ENCODE data around the gene KCNK15. TPM values are rescaled to one million over a fixed set of nuclear protein-coding genes. Genes with fewer than 3 reads are reported as not detected.

The KCNK15 gene
- total RNA-seq, 3 donors from 2014 or later (not counting 1 experiment from before 2014, with no cell fraction given) = not detected

GRCh38 chr20:44742304-44743079 is 3.2 kb upstream of the KCNK15 start:
- Histone ChIP-seq H3K4me3 (ENCODE audit: low read length) (no peak overlapping the region), H3K36me3 (ENCODE audit: control insufficient read depth, insufficient read depth, low read length) (no peaks in the 10 kb centered on the region), H3K27ac (ENCODE audit: low read length) (no peak overlapping the region), H3K4me1 (ENCODE audit: control insufficient read depth, insufficient read depth, low read length) (peaks cover 6% of the 10 kb centered on the region), H3K27me3 (ENCODE audit: control insufficient read depth, insufficient read depth, low read length) (peaks cover 16% of the 10 kb centered on the region), H3K9me3 (ENCODE audit: control insufficient read depth, insufficient read depth, low read length) (no peaks in the 10 kb centered on the region)
- H3K27ac Mint-ChIP-seq = no peak overlapping the region
- 85% methylated on average over 14 of the region's 14 CpGs for WGBS (ENCODE audit: insufficient coverage)
- no peaks in the 10 kb centered on the region for H3K9me3 Mint-ChIP-seq
- peaks cover 4 to 15% of the 10 kb centered on the region in 2 donors for H3K4me1 Mint-ChIP-seq
- ATAC-seq (no peak), DNase-seq (no peak)
- H3K36me3 Mint-ChIP-seq = no peaks in the 10 kb centered on the region
- H3K4me3 Mint-ChIP-seq = no peak overlapping the region
- H3K27me3 Mint-ChIP-seq (ENCODE audit: low read depth in 2 of 2) = peaks cover 37 to 46% of the 10 kb centered on the region in 2 donors
- no peak for TF ChIP-seq CTCF (IDR thresholded peaks at IDR 0.05)
- intact Hi-C loops (cut with micrococcal nuclease) = no loop called here

- H3K4me3 Mint-ChIP-seq = no peak overlapping the region
- H3K9me3 ChIP-seq (ENCODE audit: control insufficient read depth, insufficient read depth, low read length) = no peaks in the 10 kb centered on the region
- WGBS (ENCODE audit: insufficient coverage) = 73% methylated on average over 7 of the region's 7 CpGs
- ATAC-seq = no peak
- no peak for DNase-seq
- H3K27ac ChIP-seq (ENCODE audit: low read length) = no peak overlapping the region
- no peaks in the 10 kb centered on the region for H3K36me3 Mint-ChIP-seq
- H3K27me3 Mint-ChIP-seq (ENCODE audit: low read depth in 2 of 2) = peaks cover 39 to 53% of the 10 kb centered on the region in 2 donors
- peaks cover 17% of the 10 kb centered on the region for H3K27me3 ChIP-seq (ENCODE audit: control insufficient read depth, insufficient read depth, low read length)
- H3K4me3 ChIP-seq (ENCODE audit: low read length) = no peak overlapping the region
- H3K4me1 ChIP-seq (ENCODE audit: control insufficient read depth, insufficient read depth, low read length) = peaks cover 6% of the 10 kb centered on the region
- no peaks in the 10 kb centered on the region for H3K9me3 Mint-ChIP-seq
- no peak overlapping the region for H3K27ac Mint-ChIP-seq
- H3K4me1 Mint-ChIP-seq = peaks cover 6 to 17% of the 10 kb centered on the region in 2 donors
- no peak for TF ChIP-seq CTCF (IDR thresholded peaks at IDR 0.05)
- intact Hi-C loops (cut with micrococcal nuclease) = no loop called here
- no peaks in the 10 kb centered on the region for H3K36me3 ChIP-seq (ENCODE audit: control insufficient read depth, insufficient read depth, low read length)
Observed at GRCh38 chr20:44743080-44743701, 2.5 kb upstream of the KCNK15 start.

- Mint-ChIP-seq H3K4me3 (no peak overlapping the region), H3K9me3 (no peaks in the 10 kb centered on the region)
Observed at GRCh38 chr20:44743916-44744655, 1.6 kb upstream of the KCNK15 start.

More at GRCh38 chr20:44743916-44744655, 1.6 kb upstream of the KCNK15 start:
- no peaks in the 10 kb centered on the region for H3K36me3 Mint-ChIP-seq
- no peak overlapping the region for H3K4me3 ChIP-seq (ENCODE audit: low read length)
- peaks cover 43 to 62% of the 10 kb centered on the region in 2 donors for H3K27me3 Mint-ChIP-seq (ENCODE audit: low read depth in 2 of 2)
- WGBS (ENCODE audit: insufficient coverage) = 97% methylated on average over 12 of the region's 12 CpGs
- H3K9me3 ChIP-seq (ENCODE audit: control insufficient read depth, insufficient read depth, low read length) = no peaks in the 10 kb centered on the region
- DNase-seq = no peak
- H3K27ac Mint-ChIP-seq = no peak overlapping the region
- H3K27ac ChIP-seq (ENCODE audit: low read length) = no peak overlapping the region
- intact Hi-C loops (cut with micrococcal nuclease) = no loop called here
- no peaks in the 10 kb centered on the region for H3K36me3 ChIP-seq (ENCODE audit: control insufficient read depth, insufficient read depth, low read length)
- peaks cover 6% of the 10 kb centered on the region for H3K4me1 ChIP-seq (ENCODE audit: control insufficient read depth, insufficient read depth, low read length)
- peaks cover 17% of the 10 kb centered on the region for H3K27me3 ChIP-seq (ENCODE audit: control insufficient read depth, insufficient read depth, low read length)
- no peak for ATAC-seq
- TF ChIP-seq CTCF (IDR thresholded peaks at IDR 0.05) = no peak
- peaks cover 6 to 17% of the 10 kb centered on the region in 2 donors for H3K4me1 Mint-ChIP-seq

All from natural killer cell (primary cell).